ENCODE results near the gene CSH2.

GRCh38 chr17:63859257-63859656, 14.2 kb downstream of the CSH2 start:
- TF ChIP-seq CTCF (IDR thresholded peaks at IDR 0.05; ENCODE audit: insufficient read depth, low read length, poor library complexity, severe bottlenecking) = no peak
- TF ChIP-seq EZH2phosphoT487 (conservative IDR thresholded peaks at IDR 0.05; ENCODE audit: low read length) = no peak
